Measurements from ENCODE around the gene ARCN1. TPM values are rescaled to one million over a fixed set of nuclear protein-coding genes. Genes with fewer than 3 reads are reported as not detected.

ARCN1 gene
- total RNA-seq, 2 donors from 2014 or later, result 116 to 125 TPM

DNA sequence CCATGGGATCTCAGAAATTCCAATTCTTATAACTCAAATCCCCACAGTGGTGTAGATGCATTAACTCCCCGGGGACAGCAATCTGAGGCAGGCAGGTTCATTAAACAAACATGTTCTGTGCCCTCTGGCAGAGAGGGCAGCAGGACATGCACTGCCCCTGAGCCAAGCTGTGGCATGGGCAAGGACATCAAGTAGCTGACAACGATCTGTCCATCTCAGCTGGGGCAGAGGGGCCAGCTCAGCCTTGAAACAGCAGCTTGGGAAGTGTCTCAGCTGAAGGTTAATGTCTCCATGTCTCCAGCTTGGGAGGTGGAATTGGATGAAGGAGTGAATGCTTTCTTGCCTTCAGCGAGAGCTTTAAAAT is 27.6 kb upstream of the ARCN1 start:
- no peak overlapping the region for H3K27ac ChIP-seq
- H3K27me3 ChIP-seq (replicated peaks; ENCODE audit: insufficient read depth), result no peaks in the 10 kb centered on the region
- peaks cover 15% of the 10 kb centered on the region for H3K36me3 ChIP-seq
- DNase-seq (ENCODE audit: low spot score), result no peak
- no peaks in the 10 kb centered on the region for H3K4me1 ChIP-seq (ENCODE audit: control insufficient read depth in 1 of 2, low read depth in 2 of 2)
- TF ChIP-seq, protein P1, sequence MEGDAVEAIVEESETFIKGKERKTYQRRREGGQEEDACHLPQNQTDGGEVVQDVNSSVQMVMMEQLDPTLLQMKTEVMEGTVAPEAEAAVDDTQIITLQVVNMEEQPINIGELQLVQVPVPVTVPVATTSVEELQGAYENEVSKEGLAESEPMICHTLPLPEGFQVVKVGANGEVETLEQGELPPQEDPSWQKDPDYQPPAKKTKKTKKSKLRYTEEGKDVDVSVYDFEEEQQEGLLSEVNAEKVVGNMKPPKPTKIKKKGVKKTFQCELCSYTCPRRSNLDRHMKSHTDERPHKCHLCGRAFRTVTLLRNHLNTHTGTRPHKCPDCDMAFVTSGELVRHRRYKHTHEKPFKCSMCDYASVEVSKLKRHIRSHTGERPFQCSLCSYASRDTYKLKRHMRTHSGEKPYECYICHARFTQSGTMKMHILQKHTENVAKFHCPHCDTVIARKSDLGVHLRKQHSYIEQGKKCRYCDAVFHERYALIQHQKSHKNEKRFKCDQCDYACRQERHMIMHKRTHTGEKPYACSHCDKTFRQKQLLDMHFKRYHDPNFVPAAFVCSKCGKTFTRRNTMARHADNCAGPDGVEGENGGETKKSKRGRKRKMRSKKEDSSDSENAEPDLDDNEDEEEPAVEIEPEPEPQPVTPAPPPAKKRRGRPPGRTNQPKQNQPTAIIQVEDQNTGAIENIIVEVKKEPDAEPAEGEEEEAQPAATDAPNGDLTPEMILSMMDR (IDR thresholded peaks at IDR 0.05), result no peak
- no peaks in the 10 kb centered on the region for H3K9me3 ChIP-seq
- ATAC-seq (ENCODE audit: insufficient number of reproducible peaks, low FRiP score, low read depth), result no peak
- no peak overlapping the region for H3K4me3 ChIP-seq

DNA sequence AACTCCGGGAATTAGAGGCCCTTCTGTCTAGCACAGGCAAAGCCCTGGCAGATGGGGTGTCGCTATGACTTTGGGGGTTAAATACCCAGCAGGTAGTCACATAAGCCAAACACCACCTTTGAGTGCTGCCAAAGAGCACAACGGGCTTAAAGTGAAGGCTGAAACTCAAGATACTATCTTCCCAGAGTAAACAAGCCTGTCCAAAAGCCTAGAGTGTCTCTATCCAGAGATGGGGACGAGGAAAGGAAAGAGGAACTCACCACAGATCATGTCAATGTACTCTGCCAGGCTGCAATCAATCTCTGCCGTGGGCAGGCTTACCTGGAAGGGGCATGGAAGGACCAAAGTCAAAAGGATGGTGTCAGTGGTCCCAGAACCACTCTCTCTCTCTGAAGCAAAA is 26.7 kb upstream of the ARCN1 start:
- Histone ChIP-seq H3K27me3 (replicated peaks; ENCODE audit: insufficient read depth) (no peaks in the 10 kb centered on the region), H3K27ac (no peak overlapping the region), H3K36me3 (peaks cover 15% of the 10 kb centered on the region), H3K4me1 (ENCODE audit: control insufficient read depth in 1 of 2, low read depth in 2 of 2) (no peaks in the 10 kb centered on the region), H3K9me3 (no peaks in the 10 kb centered on the region), H3K4me3 (no peak overlapping the region)
- TF ChIP-seq, protein P1 (IDR thresholded peaks at IDR 0.05), result no peak
- DNase-seq (ENCODE audit: low spot score) (no peak), ATAC-seq (ENCODE audit: insufficient number of reproducible peaks, low FRiP score, low read depth) (no peak)

DNA sequence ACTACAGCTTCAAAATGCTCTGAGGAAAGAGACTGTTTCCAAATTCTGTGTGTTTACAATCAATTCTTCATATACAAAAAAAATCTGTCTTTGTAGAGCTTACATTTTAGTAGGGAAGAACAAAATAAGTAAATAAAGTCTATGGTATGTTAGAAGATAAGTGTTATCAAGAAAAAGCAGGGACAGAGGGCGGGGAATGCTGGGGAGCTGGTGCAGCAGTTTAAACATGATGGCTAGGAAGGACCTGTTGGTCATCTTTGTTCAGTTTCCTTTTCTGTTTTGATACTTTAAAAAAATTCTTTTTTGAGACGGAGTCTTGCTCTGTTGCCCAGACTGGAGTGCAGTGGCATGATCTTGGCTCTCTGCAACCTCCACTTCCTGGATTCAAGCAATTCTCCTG is 25.1 kb upstream of the ARCN1 start:
- Histone ChIP-seq H3K27me3 (replicated peaks; ENCODE audit: insufficient read depth) (no peaks in the 10 kb centered on the region), H3K4me1 (ENCODE audit: control insufficient read depth in 1 of 2, low read depth in 2 of 2) (no peaks in the 10 kb centered on the region), H3K9me3 (no peaks in the 10 kb centered on the region), H3K27ac (no peak overlapping the region), H3K36me3 (peaks cover 13% of the 10 kb centered on the region), H3K4me3 (no peak overlapping the region)
- no peak for DNase-seq (ENCODE audit: low spot score)
- ATAC-seq (ENCODE audit: insufficient number of reproducible peaks, low FRiP score, low read depth), result no peak
- TF ChIP-seq, protein P1 (IDR thresholded peaks at IDR 0.05), result no peak

DNA sequence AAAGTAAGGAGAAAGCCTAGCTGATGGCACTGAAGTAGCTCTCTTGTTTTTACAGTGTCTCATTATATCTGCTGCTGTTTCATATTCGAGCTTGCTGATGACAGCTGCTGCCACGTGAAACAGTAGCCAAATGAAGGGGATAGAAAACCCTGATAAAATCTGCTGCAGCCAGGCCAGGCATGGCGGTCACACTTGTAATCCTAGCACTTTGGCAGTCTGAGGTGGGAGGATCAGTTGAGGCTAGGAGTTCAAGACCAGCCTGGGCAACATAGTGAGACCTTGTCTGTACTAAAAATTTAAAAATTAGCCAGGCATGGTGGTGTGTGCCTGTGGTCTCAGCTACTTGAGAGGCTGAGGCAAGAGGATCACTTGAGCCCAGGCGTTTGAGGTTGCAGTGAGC is 19.9 kb upstream of the ARCN1 start:
- no peaks in the 10 kb centered on the region for H3K4me1 ChIP-seq (ENCODE audit: control insufficient read depth in 1 of 2, low read depth in 2 of 2)
- no peaks in the 10 kb centered on the region for H3K27me3 ChIP-seq (replicated peaks; ENCODE audit: insufficient read depth)
- no peak overlapping the region for H3K27ac ChIP-seq
- ATAC-seq (ENCODE audit: insufficient number of reproducible peaks, low FRiP score, low read depth), result no peak
- no peaks in the 10 kb centered on the region for H3K9me3 ChIP-seq
- peaks cover 20% of the 10 kb centered on the region for H3K36me3 ChIP-seq
- no peak for DNase-seq (ENCODE audit: low spot score)
- H3K4me3 ChIP-seq, result no peak overlapping the region
- TF ChIP-seq, protein P1 (IDR thresholded peaks at IDR 0.05), result no peak

DNA sequence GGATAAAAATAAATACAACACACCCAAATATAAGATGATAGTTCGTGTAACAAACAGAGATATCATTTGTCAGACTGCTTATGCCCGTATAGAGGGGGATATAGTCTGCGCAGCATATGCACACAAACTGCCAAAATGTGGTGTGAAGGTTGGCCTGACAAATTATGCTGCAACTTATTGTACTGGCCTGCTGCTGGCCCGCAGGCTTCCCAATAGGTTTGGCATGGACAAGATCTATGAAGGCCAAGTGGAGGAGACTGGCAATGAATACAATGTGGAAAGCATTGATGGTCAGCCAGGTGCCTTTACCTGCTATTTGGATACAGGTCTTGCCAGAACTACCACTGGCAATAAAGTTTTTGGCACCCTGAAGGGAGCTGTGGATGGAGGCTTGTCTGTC is 11.4 kb upstream of the ARCN1 start:
- DNase-seq (ENCODE audit: low spot score) (no peak), ATAC-seq (ENCODE audit: insufficient number of reproducible peaks, low FRiP score, low read depth) (no peak)
- Histone ChIP-seq H3K9me3 (no peaks in the 10 kb centered on the region), H3K36me3 (peaks cover 4% of the 10 kb centered on the region), H3K4me1 (ENCODE audit: control insufficient read depth in 1 of 2, low read depth in 2 of 2) (peaks cover 0 to 10% of the 10 kb centered on the region in 2 donors), H3K27me3 (replicated peaks; ENCODE audit: insufficient read depth) (no peaks in the 10 kb centered on the region), H3K27ac (no peak overlapping the region), H3K4me3 (no peak overlapping the region)
- TF ChIP-seq, protein P1 (IDR thresholded peaks at IDR 0.05), result no peak

All from thoracic aorta (tissue), 2 donors.